ENCODE measurements around the gene SEMA6D.

SEMA6D gene

GRCh38 chr15:47787875-47788274 is 70.6 kb downstream of the SEMA6D start:
- no peak for DNase-seq (ENCODE audit: low read depth)

GRCh38 chr15:47788685-47789084 is 71.4 kb downstream of the SEMA6D start:
- DNase-seq (ENCODE audit: low read depth), result no peak

- DNase-seq (ENCODE audit: low read depth), result no peak
Observed at GRCh38 chr15:47791161-47791560, 73.9 kb downstream of the SEMA6D start.

GRCh38 chr15:47792231-47792630 is 74.9 kb downstream of the SEMA6D start:
- DNase-seq (ENCODE audit: low read depth), result no peak

- no peak for DNase-seq (ENCODE audit: low read depth)
Observed at GRCh38 chr15:47794252-47794914, 77.1 kb downstream of the SEMA6D start.

GRCh38 chr15:47795864-47796263 is 78.6 kb downstream of the SEMA6D start:
- no peak for DNase-seq (ENCODE audit: low read depth)

GRCh38 chr15:47796339-47796738 is 79.0 kb downstream of the SEMA6D start:
- DNase-seq (ENCODE audit: low read depth), result no peak

- no peak for DNase-seq (ENCODE audit: low read depth)
Observed at GRCh38 chr15:47796830-47797229, 79.5 kb downstream of the SEMA6D start.

GRCh38 chr15:47801522-47801921 is 84.2 kb downstream of the SEMA6D start:
- no peak for DNase-seq (ENCODE audit: low read depth)

- no peak for DNase-seq (ENCODE audit: low read depth)
Observed at GRCh38 chr15:47802216-47802615, 84.9 kb downstream of the SEMA6D start.

- no peak for DNase-seq (ENCODE audit: low read depth)
Observed at GRCh38 chr15:47803767-47804166, 86.5 kb downstream of the SEMA6D start.

GRCh38 chr15:47804733-47805132 is 87.4 kb downstream of the SEMA6D start:
- DNase-seq (ENCODE audit: low read depth), result no peak

GRCh38 chr15:47806008-47806407 is 88.7 kb downstream of the SEMA6D start:
- no peak for DNase-seq (ENCODE audit: low read depth)

GRCh38 chr15:47811172-47811571 is 93.9 kb downstream of the SEMA6D start:
- no peak for DNase-seq (ENCODE audit: low read depth)

- DNase-seq (ENCODE audit: low read depth), result no peak
Observed at GRCh38 chr15:47812470-47812999, 95.2 kb downstream of the SEMA6D start.

GRCh38 chr15:47813748-47814384 is 96.6 kb downstream of the SEMA6D start:
- DNase-seq (ENCODE audit: low read depth), result no peak

- no peak for DNase-seq (ENCODE audit: low read depth)
Observed at GRCh38 chr15:47814620-47815019, 97.3 kb downstream of the SEMA6D start.

GRCh38 chr15:47817969-47818548 is 100.8 kb downstream of the SEMA6D start:
- DNase-seq (ENCODE audit: low read depth), result no peak

GRCh38 chr15:47819158-47819557 is 101.9 kb downstream of the SEMA6D start:
- DNase-seq (ENCODE audit: low read depth), result no peak

GRCh38 chr15:47820057-47820746 is 102.9 kb downstream of the SEMA6D start:
- no peak for DNase-seq (ENCODE audit: low read depth)

- DNase-seq (ENCODE audit: low read depth), result peak; percentile 38
Observed at GRCh38 chr15:47820747-47821319, 103.5 kb downstream of the SEMA6D start.

GRCh38 chr15:47822048-47822447 is 104.7 kb downstream of the SEMA6D start:
- no peak for DNase-seq (ENCODE audit: low read depth)

Data from fibroblast of the conjunctiva (primary cell).